Glomerular visceral epithelial cell (primary cell): ENCODE data around the gene ZPBP2.
"Not testable (repeated sequence)": the region's sequence is repeated elsewhere in the genome, so short reads cannot be mapped to it uniquely, and the experiment has no call there.

Source experiments
- DNase-seq: peaks from one replicate; pipeline ENCODE4 v3.0.0-alpha.2; 2016; ENCODE audit errors: extremely low spot score

ZPBP2 gene, protein sequence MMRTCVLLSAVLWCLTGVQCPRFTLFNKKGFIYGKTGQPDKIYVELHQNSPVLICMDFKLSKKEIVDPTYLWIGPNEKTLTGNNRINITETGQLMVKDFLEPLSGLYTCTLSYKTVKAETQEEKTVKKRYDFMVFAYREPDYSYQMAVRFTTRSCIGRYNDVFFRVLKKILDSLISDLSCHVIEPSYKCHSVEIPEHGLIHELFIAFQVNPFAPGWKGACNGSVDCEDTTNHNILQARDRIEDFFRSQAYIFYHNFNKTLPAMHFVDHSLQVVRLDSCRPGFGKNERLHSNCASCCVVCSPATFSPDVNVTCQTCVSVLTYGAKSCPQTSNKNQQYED

DNA sequence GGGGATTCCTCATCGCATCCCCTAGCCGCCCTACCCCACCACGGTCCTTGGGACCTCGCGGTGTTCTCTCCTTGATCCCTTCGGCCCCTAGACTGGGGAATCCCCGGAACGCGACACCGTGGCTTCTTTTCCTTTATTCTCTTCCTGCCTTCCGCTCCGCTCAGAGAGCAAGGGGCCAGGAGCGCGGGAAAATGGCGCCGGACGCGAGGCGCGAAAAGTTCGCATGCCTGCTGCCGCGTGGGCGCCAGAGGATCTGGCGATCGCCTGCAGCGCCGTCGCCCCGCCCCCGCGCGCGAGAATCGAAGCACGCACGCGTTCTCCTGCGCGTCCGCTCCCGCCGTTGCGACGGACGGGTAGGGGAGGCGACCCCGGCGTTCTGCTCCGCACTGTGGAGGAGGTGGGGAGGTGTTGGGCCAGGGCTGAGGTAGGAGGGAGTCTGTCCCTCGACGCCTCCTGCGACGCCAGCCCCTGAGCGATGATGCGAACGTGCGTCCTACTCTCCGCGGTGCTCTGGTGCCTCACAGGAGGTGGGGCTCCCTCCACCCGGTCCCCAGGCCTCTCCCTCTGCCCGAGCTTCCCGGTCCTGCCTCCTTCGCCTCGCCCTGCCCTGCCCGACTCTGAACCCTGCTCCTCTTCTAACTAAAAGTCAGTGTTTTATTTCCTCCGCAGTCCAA is at the start of gene ZPBP2:
TSS of gene ZPBP2 (plus strand) at position 323 of the 674 bp plus-strand sequence. CDS start at position 476, 153 bp downstream.
- no peak for DNase-seq

DNA sequence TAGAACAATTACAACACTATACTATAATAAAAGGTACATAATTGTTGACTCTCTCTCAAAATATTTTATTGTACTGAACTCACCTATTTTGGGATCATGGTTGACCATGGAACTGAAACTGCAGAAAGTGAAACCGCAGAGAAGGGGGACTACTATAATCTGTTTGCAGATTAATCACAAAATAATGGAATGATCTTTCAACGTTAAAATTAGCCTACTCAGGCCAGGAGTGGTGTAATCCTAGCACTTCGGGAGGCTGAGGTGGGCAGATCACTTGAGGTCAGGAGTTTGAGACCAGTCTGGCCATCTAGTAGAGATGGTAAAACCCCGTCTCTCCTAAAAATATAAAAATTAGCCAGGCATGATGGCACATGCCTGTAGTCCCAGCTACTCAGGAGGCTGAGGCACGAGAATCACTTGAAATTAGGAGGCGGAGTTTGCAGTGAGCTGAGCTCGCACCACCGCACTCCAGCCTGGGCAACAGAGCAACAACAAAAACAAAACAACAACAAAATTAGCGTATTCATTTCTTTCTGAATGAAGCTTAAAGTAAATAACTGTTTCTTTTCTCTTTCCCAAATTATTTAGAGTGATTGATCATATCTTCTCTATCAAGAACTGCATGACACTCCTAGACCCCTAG is 49.5 kb upstream of the ZPBP2 start:
- DNase-seq = no peak

DNA sequence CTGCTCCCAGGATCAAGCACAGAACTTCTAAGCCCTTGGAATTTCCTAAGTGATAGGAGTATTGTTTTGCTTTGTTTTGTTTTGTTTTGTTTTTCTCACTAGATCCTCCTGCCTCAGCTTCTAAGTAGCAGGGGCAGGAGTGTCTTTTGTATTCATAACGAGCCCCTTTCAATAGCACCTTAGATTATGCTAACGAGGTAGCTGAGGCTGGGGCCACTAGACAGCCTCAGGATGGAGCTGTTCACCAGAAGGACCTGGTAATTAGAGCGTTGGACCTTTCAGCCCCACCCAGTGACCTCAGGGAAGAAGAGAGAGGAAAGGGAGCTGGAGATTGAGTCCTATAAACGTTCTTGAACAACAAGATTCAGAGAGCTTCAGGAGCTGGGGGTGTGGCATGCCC is 47.5 kb upstream of the ZPBP2 start:
- no peak for DNase-seq

DNA sequence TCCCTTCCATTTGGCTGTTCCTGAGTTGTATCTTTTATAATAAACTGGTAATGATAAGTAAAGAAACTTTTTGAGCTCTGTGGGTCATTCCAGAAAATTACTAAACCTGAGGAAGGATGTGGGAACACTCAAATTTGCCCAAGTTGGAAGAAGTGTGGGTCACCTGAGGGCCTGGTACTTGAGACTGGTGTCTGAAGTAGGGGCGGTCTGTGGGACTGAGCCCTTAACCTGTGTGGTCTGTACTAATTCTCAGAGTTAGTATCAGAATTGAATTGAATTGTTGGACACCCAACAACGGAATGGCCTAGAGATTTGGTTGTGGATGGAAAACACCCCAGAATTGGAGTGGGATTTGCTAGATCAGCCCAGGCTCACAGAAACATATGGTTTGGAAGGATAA is 47.0 kb upstream of the ZPBP2 start:
- DNase-seq = no peak

DNA sequence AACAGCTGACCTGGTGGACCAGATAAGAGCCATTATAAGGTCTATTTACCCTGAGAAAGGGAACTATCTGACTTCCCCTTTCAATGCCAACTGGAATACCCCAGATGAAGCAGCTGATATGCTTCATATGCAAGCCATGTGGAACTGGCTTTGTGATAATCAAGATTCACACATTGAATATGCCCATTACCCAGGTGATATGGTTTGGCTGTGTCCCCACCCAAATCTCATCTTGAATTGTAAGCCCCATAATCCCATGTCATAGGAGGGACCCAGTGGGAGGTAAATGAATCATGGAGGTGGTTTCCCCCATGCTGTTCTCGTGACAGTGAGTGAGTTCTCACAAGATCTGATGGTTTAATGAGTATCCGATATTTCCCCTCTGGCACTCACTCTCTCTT is 46.0 kb upstream of the ZPBP2 start:
- peak; percentile 16 for DNase-seq

DNA sequence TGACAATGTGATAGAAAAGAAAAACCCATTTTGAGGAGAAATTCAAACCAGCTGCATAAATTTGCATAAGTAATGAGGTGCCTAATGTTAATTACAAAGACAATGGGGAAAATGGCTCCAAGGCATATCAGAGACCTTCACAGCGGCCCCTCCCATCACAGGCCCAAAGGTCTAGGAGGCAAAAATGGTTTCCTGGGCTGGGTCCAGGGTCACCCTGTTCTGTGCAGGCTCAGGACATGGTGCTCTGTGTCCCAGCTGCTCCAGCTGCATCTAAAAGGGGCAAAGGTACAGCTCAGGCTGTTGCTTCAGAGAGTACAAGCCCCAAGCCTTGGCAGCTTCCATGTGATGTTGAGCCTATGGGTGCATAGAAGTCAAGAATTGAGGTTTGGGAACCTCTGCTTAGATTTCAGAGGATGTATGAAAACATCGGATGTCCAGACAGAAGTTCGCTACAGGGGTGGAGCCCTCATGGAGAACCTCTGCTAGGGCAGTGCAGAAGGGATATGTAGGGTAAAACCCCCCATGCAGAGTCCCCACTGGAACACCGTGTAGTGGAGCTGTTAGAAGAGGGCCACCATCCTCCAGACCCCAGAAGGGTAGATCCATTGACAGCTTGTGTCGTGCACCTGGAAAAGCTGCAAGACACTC is 44.5 kb upstream of the ZPBP2 start:
- DNase-seq = no peak

DNA sequence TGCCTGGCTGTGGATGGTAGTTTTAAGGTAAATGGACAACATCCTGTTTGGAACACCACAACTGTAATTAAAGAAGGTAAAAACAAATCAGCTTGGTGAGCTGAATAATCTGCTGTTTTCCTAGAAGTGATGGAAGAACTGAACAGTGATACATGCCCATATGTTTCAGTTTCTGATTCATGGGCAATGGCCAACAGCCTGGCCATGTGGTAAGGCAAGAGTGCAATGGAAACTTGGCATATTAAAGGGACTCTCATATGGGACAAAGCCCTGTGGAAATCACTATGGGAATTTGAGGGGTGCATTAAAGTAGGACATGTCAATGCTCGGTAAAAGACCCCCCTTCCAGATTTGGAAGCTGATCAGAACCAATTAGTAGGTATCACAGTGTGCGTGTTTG is 41.7 kb upstream of the ZPBP2 start:
- DNase-seq = no peak

DNA sequence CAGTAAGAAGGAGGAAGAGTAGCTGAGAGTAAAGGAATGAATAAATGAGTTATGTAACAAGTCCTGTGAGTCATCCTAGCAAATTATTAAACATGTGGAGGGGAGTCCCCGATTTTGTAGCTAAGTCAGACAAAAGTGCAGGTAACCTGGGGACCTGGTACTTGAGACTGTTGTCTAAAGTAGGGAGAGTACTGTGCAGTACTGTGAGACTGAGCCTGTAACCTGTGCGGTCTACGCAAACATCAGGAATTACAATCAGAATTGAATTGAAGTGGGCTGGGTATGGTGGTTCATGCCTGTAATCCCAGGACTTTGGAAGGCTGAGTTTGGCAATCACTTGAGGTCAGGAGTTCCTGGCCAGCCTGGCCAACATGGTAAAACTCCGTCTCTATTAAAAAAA is 39.6 kb upstream of the ZPBP2 start:
- peak; percentile 18 for DNase-seq

DNA sequence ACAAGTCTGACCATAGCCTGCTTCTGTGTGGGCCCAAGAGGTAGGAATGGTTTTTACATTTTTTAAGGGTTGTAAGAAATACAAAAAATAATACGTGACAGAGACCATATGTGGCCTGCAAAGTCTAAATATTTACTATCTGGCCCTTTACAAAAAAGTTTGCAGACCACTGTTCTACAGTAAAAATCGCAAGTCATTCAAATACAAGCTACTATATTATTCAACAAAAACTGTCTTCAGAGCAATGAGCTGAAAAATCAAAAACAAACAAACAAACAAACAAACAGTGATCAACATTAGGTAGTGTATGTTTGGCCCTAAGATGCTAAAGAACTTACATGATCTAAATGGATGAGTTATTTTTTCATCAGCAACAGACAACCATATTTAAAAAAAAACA is 36.4 kb upstream of the ZPBP2 start:
- no peak for DNase-seq

DNA sequence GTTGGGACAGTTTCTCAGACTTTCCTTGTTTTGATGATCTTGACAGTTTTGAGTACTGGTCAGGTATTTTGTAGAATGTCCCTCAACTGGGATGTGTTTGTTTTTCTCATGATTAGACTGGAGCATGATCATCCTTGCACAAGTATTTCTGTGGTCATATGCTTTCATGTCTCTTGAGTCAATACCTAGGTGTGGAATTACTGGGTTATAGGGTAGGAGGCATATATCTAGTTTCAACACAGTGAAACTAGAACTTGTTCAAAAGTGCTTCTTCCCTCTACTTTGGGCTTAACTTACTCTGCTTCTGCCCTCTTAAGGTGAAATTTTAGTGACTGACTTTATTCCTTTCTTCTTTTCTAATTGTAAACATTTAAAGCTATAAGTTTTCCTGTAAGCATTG is 34.0 kb upstream of the ZPBP2 start:
- no peak for DNase-seq

DNA sequence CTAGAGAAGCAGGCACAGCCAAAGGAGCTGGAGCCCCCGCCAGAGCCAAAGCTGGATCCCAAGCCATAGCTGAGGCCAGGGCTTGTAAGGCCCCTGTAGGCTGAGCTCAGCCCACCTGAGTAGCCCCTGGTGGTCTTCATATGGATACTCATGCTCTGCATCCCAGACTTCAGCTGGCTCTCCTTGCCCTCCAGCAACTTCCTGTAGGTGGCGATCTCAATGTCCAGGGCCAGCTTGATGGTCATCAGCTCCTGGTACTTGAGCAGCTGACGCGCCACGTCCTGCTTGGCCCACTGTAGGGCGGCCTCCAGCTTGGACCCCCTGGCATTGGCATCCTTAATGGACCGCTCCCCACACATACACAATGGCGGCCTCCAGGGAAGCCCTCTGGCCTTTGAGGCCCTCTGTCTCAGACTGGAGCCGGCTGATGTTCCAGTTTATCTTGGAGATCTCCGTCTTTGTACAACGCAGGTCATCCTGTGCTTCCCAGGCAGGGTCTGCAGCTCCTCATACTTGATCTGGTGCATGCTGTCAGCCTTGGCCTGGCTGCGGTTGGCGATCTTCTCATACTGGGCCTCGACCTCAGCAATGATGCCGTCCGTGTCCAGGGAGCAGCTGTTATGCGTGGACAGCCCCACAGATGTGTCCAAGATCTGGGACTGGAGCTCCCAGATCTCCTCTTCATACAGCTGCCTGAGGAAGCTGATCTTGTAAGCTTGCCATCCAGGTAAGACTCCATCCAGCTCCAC is 32.8 kb upstream of the ZPBP2 start:
- DNase-seq = no peak

DNA sequence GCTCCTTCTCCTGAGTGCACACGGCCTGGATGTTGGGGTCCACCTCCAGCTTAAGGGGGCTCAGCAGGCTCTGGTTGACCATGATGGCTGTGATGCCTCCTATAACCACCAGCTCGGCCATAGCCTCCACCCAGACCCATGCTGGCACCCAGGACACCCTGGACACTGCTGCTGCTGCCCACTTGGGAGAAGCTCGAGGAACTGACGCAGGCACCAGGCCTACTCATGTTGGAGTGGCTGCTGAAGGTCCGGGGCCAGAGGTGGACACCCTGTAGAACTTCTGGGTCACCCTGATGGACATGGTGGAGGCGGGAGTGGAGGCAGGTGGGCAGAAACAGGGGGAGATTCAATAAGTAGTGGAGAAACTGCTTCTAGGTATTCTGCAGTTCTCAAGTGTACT is 31.9 kb upstream of the ZPBP2 start:
- no peak for DNase-seq

DNA sequence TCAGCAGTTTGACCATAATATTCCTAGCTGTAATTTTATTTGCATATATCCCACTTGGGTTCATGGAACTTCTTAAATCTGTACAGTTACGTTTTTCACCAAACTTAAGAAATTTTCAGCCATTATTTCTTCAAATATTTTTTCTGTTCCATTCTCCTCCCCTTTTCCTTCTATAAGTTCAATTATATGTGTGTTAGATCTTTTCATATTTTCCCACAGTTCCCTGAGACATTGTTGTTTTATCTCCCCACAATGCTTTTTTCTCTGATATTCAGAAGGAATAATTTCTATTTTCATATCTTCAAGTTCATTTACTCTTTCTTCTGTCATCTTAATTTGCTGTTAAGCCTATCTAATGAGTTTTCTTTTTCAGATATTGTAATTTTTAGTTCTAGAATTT is 29.9 kb upstream of the ZPBP2 start:
- DNase-seq = no peak

DNA sequence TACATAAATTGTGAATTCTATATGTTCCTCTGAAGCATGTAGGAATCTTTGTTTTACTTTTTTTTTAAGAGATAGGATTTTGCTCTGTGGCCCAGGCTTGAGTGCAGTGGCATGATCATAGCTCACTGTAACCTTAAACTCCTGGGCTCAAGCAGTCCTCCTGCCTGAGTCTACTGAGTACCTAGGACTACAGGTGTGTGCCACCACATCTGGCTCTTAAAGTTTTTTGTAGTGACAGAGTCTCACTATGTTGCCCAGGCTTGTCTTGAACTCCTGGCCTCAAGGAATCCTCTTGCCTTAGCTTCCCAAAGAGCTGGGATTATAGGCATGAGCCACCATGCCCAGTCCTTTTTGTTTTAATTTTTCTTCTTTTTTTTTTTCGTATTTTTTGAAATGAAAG is 29.2 kb upstream of the ZPBP2 start:
- DNase-seq = no peak

DNA sequence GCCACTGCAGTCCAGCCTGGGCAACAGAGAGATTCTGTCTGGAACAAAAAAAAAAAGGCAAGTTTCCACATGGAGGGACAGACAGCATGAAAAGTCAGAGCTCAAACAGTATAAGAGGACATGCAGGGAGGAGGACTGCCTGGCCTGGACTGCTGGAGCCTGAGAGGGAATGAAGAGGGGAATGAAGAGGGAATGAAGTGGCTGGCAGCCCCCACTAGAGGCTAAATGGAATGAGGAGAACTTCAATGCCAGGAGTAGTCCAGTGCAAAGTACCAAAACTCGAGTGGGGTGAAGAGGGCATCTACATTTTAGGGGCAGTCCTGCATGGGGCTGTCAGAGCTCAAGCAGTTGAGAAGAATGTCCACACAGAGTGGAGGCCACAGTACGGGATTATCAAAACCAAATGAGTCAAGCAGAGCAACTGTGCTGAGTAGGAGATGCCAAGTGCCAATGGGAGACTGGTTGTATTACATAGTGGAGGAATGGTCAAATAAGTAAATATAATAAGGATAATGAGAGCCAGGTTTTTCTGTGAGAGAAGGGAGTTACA is 26.8 kb upstream of the ZPBP2 start:
- DNase-seq = no peak

DNA sequence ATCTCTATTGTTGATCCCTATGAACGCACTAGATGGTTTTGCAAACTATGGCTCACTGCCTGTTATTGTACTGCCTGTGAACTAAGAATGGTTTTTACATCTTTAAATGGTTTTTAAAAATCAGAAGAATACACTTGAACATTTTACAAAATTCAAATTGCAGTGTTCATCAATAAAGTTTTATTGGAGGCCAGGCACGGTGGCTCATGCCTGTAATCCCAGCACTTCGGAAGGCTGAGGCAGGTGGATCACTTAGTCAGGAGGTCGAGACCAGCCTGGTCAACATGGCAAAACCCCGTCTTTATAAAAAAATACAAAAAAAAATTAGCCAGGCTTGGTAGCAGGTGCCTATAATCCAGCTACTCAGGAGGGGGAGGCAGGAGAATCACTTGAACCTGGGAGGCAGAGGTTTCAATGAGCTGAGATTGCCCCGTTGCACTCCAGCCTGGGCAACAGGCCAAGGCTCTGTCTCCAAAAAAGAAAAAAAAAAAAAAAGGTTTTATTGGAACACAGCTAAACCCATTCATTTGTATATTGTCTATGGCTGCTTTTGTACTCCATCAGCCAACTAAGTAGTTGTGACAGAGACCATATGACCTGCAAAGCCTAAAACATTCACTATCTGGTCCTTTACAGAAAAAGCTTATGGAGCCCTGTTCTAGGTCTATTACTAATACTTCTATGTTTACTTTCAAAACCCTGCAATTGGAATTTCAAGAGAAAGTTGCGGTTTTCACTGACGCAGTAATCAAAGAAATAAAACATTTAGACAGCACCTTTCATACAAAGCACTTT is 22.8 kb upstream of the ZPBP2 start:
- no peak for DNase-seq

DNA sequence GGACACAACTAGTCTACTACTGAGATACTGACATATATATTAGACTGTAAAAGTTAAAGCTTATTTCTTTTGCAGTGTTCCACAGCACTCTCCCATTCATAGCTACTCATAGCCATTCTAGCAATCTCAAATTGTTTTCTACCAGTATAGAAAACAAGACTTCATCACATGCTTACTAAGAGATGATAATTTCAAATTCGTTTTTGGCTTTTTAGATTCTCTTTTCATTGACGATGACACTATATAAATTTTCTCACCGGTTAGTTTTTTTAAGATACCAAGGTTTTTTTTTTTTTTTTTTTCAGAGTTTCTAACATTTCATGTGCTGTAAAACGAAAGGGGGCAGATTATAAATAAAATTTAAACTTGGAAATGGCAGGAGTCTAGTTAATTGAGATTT is 21.8 kb upstream of the ZPBP2 start:
- no peak for DNase-seq

DNA sequence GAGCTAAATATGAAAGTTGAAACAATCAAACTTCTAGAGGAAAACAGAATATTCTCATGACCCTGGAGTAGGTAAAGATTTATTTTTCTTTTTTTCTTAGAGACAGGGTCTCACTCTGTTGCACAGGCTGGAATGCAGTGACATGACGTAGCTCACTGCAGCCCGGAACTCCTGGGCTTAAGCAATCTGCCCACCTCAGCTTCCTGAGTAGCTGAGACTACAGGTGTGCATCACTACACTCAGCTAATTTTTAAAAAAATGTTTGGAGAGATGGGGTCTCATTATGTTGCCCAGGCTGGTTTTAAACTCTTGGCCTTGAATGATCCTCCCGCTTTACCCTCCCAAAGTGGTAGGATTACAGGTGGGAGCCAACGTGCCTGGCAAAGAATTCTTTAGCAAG is 19.4 kb upstream of the ZPBP2 start:
- DNase-seq = no peak

DNA sequence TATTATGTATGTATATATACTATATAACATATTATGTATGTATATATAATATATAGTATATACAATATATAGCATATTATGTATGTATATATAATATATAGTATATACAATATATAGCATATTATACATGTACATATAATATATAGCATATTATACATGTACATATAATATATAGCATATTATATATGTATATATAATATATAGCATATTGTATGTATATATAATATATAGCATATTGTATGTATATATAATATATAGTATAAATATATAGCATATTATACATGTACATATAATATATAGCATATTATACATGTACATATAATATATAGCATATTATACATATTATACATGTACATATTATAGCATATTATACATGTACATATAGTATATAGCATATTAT is 17.8 kb upstream of the ZPBP2 start:
- not testable (repeated sequence) for DNase-seq

DNA sequence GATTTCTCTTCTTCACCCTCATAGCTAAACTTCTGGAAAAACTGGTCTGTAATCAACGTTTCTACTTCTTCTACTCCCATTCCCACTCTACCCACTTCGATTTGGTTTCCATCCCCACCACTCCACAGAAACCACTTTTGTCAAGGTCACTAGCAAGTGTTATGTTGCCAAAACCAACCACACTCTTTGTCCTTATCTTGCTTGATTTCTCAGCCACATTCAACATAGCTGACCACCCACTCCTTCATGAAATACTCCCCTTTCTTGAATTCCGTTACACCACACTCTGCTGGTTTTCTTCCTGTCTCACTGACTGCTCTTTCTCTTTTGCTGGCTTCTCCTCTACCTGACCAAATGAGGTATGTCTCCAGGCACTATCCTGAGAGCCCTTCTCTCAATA is 15.8 kb upstream of the ZPBP2 start:
- no peak for DNase-seq

DNA sequence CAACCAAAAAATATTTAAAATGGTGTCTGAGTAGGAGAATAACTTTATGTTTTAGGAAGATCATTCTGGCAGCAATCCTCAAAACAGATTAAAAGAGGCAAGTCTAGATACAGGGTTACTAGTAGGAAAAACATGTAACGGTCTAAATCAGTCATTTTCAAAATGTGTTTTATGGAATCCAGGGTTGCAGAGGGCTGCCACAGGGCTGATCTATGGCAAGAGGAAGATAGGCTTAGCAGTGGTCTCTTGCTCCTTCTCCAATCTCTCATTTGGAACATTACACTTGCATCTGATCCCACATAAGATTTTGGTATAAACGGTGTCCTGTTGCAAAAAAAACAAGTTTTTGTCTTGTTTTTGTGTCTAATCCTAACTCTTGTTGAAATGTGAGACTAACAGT is 13.1 kb upstream of the ZPBP2 start:
- no peak for DNase-seq
